H9 (cell line): ENCODE data around the gene PHEX. TPM values are rescaled to one million over a fixed set of nuclear protein-coding genes. Genes with fewer than 3 reads are reported as not detected.
A peak's percentile ranks its signal among the peaks of the same experiment; 100 is the strongest.

Source experiments
- DNase-seq: peaks from one replicate; pipeline ENCODE4 v3.0.0-alpha.2; 2017
- H2AFZ ChIP-seq: one replicate; pipeline ENCODE4 v1.6.1; 2013; ENCODE audit warnings: mild to moderate bottlenecking, low read length, control low read depth, moderate library complexity
- H2AK5ac ChIP-seq: 2 replicates; pipeline ENCODE4 v1.6.1; 2013; ENCODE audit warnings: low read length, control low read depth, mixed read lengths; ENCODE audit not compliant: insufficient read length
- H2BK120ac ChIP-seq: one replicate; pipeline ENCODE4 v1.6.1; 2013; ENCODE audit warnings: low read depth, mild to moderate bottlenecking, low read length, control low read depth, inconsistent platforms; ENCODE audit not compliant: poor library complexity, severe bottlenecking
- H2BK12ac ChIP-seq: 2 replicates; pipeline ENCODE4 v1.6.1; 2013; ENCODE audit warnings: low read length, control low read depth, mixed read lengths, low read depth; ENCODE audit not compliant: insufficient read length
- H2BK15ac ChIP-seq: 2 replicates; pipeline ENCODE4 v1.6.1; 2013; ENCODE audit warnings: low read depth, low read length, control low read depth
- H2BK20ac ChIP-seq: one replicate; pipeline ENCODE4 v1.6.1; 2013; ENCODE audit warnings: low read depth, mild to moderate bottlenecking, low read length, control low read depth, inconsistent platforms; ENCODE audit not compliant: poor library complexity, severe bottlenecking
- H2BK5ac ChIP-seq: 2 replicates; pipeline ENCODE4 v1.6.1; 2013; ENCODE audit warnings: low read length, control low read depth, mixed read lengths; ENCODE audit not compliant: insufficient read length
- H3K14ac ChIP-seq: 2 replicates; pipeline ENCODE4 v1.6.1; 2013; ENCODE audit warnings: low read length, control low read depth; ENCODE audit not compliant: insufficient read depth
- H3K18ac ChIP-seq: 2 replicates; pipeline ENCODE4 v1.6.1; 2013; ENCODE audit warnings: low read depth, mild to moderate bottlenecking, mixed read lengths, low read length, control low read depth; ENCODE audit not compliant: insufficient read length
- H3K23ac ChIP-seq: 2 replicates; pipeline ENCODE4 v1.6.1; 2013; ENCODE audit warnings: low read length, control low read depth, mixed read lengths, low read depth; ENCODE audit not compliant: insufficient read length
- H3K23me2 ChIP-seq: 2 replicates; pipeline ENCODE4 v1.6.1; 2013; ENCODE audit warnings: low read depth, mild to moderate bottlenecking, mixed read lengths, low read length, control low read depth; ENCODE audit not compliant: insufficient read length, poor library complexity, severe bottlenecking
- H3K27ac ChIP-seq: 2 replicates; pipeline ENCODE4 v1.5.1; 2013; ENCODE audit warnings: low read length, control low read depth, mixed read lengths, low read depth; ENCODE audit not compliant: insufficient read length
- H3K27me3 ChIP-seq: 2 replicates; pipeline ENCODE4 v1.6.1; 2013; ENCODE audit warnings: low read length, control low read depth, inconsistent platforms; ENCODE audit not compliant: insufficient read depth
- H3K4ac ChIP-seq: 2 replicates; pipeline ENCODE4 v1.6.1; 2013; ENCODE audit warnings: low read depth, mild to moderate bottlenecking, control low read depth, inconsistent platforms, low read length, moderate library complexity
- H3K4me1 ChIP-seq: 2 replicates; pipeline ENCODE4 v1.6.1; 2013; ENCODE audit warnings: low read length, control low read depth, inconsistent platforms; ENCODE audit not compliant: insufficient read depth
- H3K4me2 ChIP-seq: 2 replicates; pipeline ENCODE4 v1.6.1; 2013; ENCODE audit warnings: low read length, control low read depth, mixed read lengths; ENCODE audit not compliant: insufficient read length, insufficient read depth
- H3K56ac ChIP-seq: 2 replicates; pipeline ENCODE4 v1.6.1; 2013; ENCODE audit warnings: low read depth, mild to moderate bottlenecking, mixed read lengths, low read length, control low read depth; ENCODE audit not compliant: insufficient read length
- H3K79me1 ChIP-seq: 2 replicates; pipeline ENCODE4 v1.6.1; 2013; ENCODE audit warnings: low read depth, mild to moderate bottlenecking, moderate library complexity, low read length, control low read depth, inconsistent platforms; ENCODE audit not compliant: insufficient read depth, poor library complexity, severe bottlenecking
- H3K79me2 ChIP-seq: 2 replicates; pipeline ENCODE4 v1.6.1; 2013; ENCODE audit warnings: low read length, control low read depth, inconsistent platforms; ENCODE audit not compliant: insufficient read depth
- H3K9ac ChIP-seq: 2 replicates; pipeline ENCODE4 v1.6.1; 2013; ENCODE audit warnings: low read length, control low read depth, mixed read lengths; ENCODE audit not compliant: insufficient read length; ENCODE audit errors: extremely low read depth
- H3K9me3 ChIP-seq: one replicate; pipeline ENCODE4 v1.6.1; 2013; ENCODE audit warnings: low read depth, low read length, inconsistent platforms; ENCODE audit not compliant: control insufficient read depth
- H3T11ph ChIP-seq: one replicate; pipeline ENCODE4 v1.6.1; 2013; ENCODE audit warnings: mild to moderate bottlenecking, low read length, control low read depth, inconsistent platforms
- H4K20me1 ChIP-seq: one replicate; pipeline ENCODE4 v1.6.1; 2013; ENCODE audit not compliant: control insufficient read depth, insufficient read length, insufficient read depth
- H4K5ac ChIP-seq: 2 replicates; pipeline ENCODE4 v1.6.1; 2013; ENCODE audit warnings: low read depth, mild to moderate bottlenecking, mixed read lengths, low read length, control low read depth; ENCODE audit not compliant: insufficient read length
- H4K8ac ChIP-seq: replicated peaks from 2 replicates; pipeline ENCODE4 v1.6.1; 2013; ENCODE audit warnings: low read length, control low read depth, mixed read lengths, low read depth; ENCODE audit not compliant: insufficient read length
- H4K91ac ChIP-seq: 2 replicates; pipeline ENCODE4 v1.6.1; 2013; ENCODE audit warnings: low read depth, mild to moderate bottlenecking, moderate library complexity, mixed read lengths, low read length, control low read depth; ENCODE audit not compliant: insufficient read length
- H3K27ac Mint-ChIP-seq, 3 experiments: 2 replicates in 2 of 3; 3 replicates in 1 of 3; pipeline ENCODE4 v1.8.0; 2020 to 2021; ENCODE audit warnings: mixed read lengths in 3 of 3, mild to moderate bottlenecking in 1 of 3, moderate library complexity in 1 of 3
- H3K27me3 Mint-ChIP-seq: 2 replicates; pipeline ENCODE4 v1.8.0; 2021; ENCODE audit warnings: low read depth, mild to moderate bottlenecking, moderate library complexity, mixed read lengths
- H3K36me3 Mint-ChIP-seq, 3 experiments: 2 replicates in 2 of 3; 3 replicates in 1 of 3; pipeline ENCODE4 v1.8.0; 2020 to 2021; ENCODE audit warnings: low read depth in 3 of 3, mixed read lengths in 3 of 3; ENCODE audit not compliant: insufficient read depth in 1 of 3
- H3K4me1 Mint-ChIP-seq, 2 experiments: 2 replicates each; pipeline ENCODE4 v1.8.0; 2020; ENCODE audit warnings: mixed read lengths in 2 of 2
- H3K4me3 Mint-ChIP-seq, 2 experiments: 2 replicates in 1 of 2; 3 replicates in 1 of 2; pipeline ENCODE4 v1.8.0; 2020 to 2021; ENCODE audit warnings: mild to moderate bottlenecking in 2 of 2, mixed read lengths in 2 of 2, moderate library complexity in 1 of 2
- H3K9me3 Mint-ChIP-seq, 2 experiments: 2 replicates in 1 of 2; 3 replicates in 1 of 2; pipeline ENCODE4 v1.8.0; 2020; ENCODE audit warnings: mild to moderate bottlenecking in 2 of 2, mixed read lengths in 2 of 2, moderate library complexity in 1 of 2
- CTCF ChIP-seq: fragments of 200-600 bp; sonication (generic); conservative IDR thresholded peaks from 3 replicates; pipeline ENCODE4 v1.8.0; 2021; ENCODE audit warnings: antibody characterized with exemption, mild to moderate bottlenecking
- WGBS: extraction: QIAGEN DNeasy Blood & Tissue Kit; methylation state at CpG from one replicate; pipeline ENCODE4 v1.1.7; 2013; ENCODE audit warnings: missing lambda C conversion rate, low lambda C conversion rate, mixed read lengths; ENCODE audit not compliant: insufficient read length; ENCODE audit errors: extremely low coverage; 5-methylcytosine and 5-hydroxymethylcytosine counted together
- total RNA-seq: library from RNA; stranded (reverse); gene quantifications from 2 replicates; pipeline ENCODE4 v1.2.1, GENCODE V29; 2021

The PHEX gene
- total RNA-seq, 1 experiment from 2014 or later = 0.11 TPM

- no peak overlapping the region for H4K91ac ChIP-seq
- H3K27me3 Mint-ChIP-seq = no peaks in the 10 kb centered on the region
- no peak overlapping the region for H3K4me3 Mint-ChIP-seq
- H3K9me3 Mint-ChIP-seq = peaks cover 0 to 31% of the 10 kb centered on the region in 2 experiments; a peak in 3 of 5 replicates
- H2BK12ac ChIP-seq = no peak overlapping the region
- no peak for TF ChIP-seq CTCF
- H3K9ac ChIP-seq = no peak overlapping the region
- no peaks in the 10 kb centered on the region for H3K27me3 ChIP-seq
- no peaks in the 10 kb centered on the region for H4K20me1 ChIP-seq
- H2AFZ ChIP-seq = no peak overlapping the region
- no peak overlapping the region for H3K14ac ChIP-seq
- H4K5ac ChIP-seq = no peak overlapping the region
- no peaks in the 10 kb centered on the region for H3K9me3 ChIP-seq
- H3K4me2 ChIP-seq = no peak overlapping the region
- H3K4ac ChIP-seq = no peak overlapping the region
- H3T11ph ChIP-seq = no peak overlapping the region
- H3K56ac ChIP-seq = no peak overlapping the region
- H4K8ac ChIP-seq = no peak overlapping the region
- no peaks in the 10 kb centered on the region for H3K23me2 ChIP-seq
- H2AK5ac ChIP-seq = no peak overlapping the region
- no peaks in the 10 kb centered on the region for H3K79me1 ChIP-seq
- H3K27ac ChIP-seq = no peak overlapping the region
- H3K23ac ChIP-seq = no peak overlapping the region
- no peak for DNase-seq
- no peaks in the 10 kb centered on the region; the same call in 1 of the 2 replicates for H3K4me1 ChIP-seq
- H3K18ac ChIP-seq = no peak overlapping the region
- H2BK5ac ChIP-seq = no peak overlapping the region
- H3K79me2 ChIP-seq = no peaks in the 10 kb centered on the region; the same call in 1 of the 2 replicates
- H2BK15ac ChIP-seq = no peak overlapping the region
- H3K36me3 Mint-ChIP-seq = peaks cover 48 to 92% (median 84%) of the 10 kb centered on the region in 3 experiments; a peak in 6 of 7 replicates
- no peak overlapping the region for H2BK20ac ChIP-seq
- H3K4me1 Mint-ChIP-seq = peaks cover 21 to 26% of the 10 kb centered on the region in 2 experiments
- WGBS = no CpG with 5 or more reads among the region's 4 CpGs
- 0 out of 7 replicates have a peak overlapping the region, but pooled peaks of 1 of the 3 experiments have one; percentile 39 for H3K27ac Mint-ChIP-seq
- H2BK120ac ChIP-seq = no peak overlapping the region
Measured at GRCh38 chrX:21989384-21989783, 42.7 kb upstream of the PHEX start.
